GM21423 (cell line): Measurements from ENCODE around the gene SP6.

ENCODE experiments used
- ATAC-seq: cut with Tn5 transposase; IDR thresholded peaks from one replicate; pipeline ENCODE4 v1.9.1; 2021; ENCODE audit warnings: mild to moderate bottlenecking, moderate library complexity; ENCODE audit not compliant: unreplicated experiment

Gene SP6

GRCh38 chr17:47813512-47814031 is 37.4 kb downstream of the SP6 start:
- ATAC-seq = no peak

GRCh38 chr17:47813077-47813476 is 37.9 kb downstream of the SP6 start:
- ATAC-seq = no peak

GRCh38 chr17:47812146-47812920 is 38.6 kb downstream of the SP6 start:
- ATAC-seq = no peak

- ATAC-seq = no peak
Measured at GRCh38 chr17:47811709-47812108, 39.3 kb downstream of the SP6 start.

GRCh38 chr17:47810901-47811635 is 39.9 kb downstream of the SP6 start:
- ATAC-seq = no peak

- no peak for ATAC-seq
Measured at GRCh38 chr17:47810200-47810821, 40.7 kb downstream of the SP6 start.

- no peak for ATAC-seq
Measured at GRCh38 chr17:47808830-47809480, 42.0 kb downstream of the SP6 start.

- ATAC-seq = no peak
Measured at GRCh38 chr17:47808036-47808829, 42.7 kb downstream of the SP6 start.

- ATAC-seq = no peak
Measured at GRCh38 chr17:47807421-47807820, 43.5 kb downstream of the SP6 start.

GRCh38 chr17:47806913-47807255 is 44.1 kb downstream of the SP6 start:
- ATAC-seq = no peak

- ATAC-seq = no peak
Measured at GRCh38 chr17:47806026-47806912, 44.7 kb downstream of the SP6 start.

- ATAC-seq = no peak
Measured at GRCh38 chr17:47804461-47804860, 46.5 kb downstream of the SP6 start.

- no peak for ATAC-seq
Measured at GRCh38 chr17:47803751-47804150, 47.2 kb downstream of the SP6 start.

GRCh38 chr17:47803201-47803600 is 47.8 kb downstream of the SP6 start:
- no peak for ATAC-seq

GRCh38 chr17:47802341-47803022 is 48.5 kb downstream of the SP6 start:
- ATAC-seq = no peak

- no peak for ATAC-seq
Measured at GRCh38 chr17:47801906-47802305, 49.1 kb downstream of the SP6 start.

GRCh38 chr17:47801176-47801765 is 49.7 kb downstream of the SP6 start:
- no peak for ATAC-seq

- no peak for ATAC-seq
Measured at GRCh38 chr17:47800686-47801085, 50.3 kb downstream of the SP6 start.

- ATAC-seq = no peak
Measured at GRCh38 chr17:47797797-47798196, 53.2 kb downstream of the SP6 start.
